ENCODE measurements around the gene DDX17. TPM values are rescaled to one million over a fixed set of nuclear protein-coding genes. Genes with fewer than 3 reads are reported as not detected.

The DDX17 gene
- total RNA-seq, 1 experiment from 2014 or later, result 399 TPM

DNA sequence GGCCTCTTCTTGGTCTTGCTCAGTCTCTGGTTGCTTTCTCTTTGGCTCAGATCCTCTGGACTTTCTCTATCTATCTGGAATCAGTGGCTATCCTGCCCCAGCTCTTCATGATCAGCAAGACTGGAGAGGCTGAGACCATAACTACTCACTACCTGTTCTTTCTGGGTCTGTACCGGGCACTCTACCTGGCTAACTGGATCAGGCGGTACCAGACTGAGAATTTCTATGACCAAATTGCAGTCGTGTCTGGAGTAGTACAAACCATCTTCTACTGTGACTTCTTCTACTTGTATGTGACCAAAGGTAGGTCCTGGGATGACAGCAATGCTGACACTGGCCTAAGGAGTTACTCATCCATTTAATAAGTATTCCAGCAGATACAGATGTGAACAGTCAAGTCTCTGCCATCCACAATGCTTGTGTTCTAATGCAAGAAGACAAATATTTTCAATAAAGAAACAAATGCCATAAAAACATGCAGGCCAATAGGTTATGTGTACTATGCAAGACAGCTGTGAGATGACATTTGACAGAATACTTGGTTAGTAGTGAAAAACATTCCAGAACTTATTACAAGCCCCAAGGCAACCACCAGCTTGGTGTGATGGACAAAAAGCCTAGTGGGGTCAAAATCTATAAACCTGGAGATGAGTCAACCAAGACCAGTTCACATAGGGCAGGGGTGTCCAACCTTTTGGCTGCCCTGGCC is 24.8 kb downstream of the DDX17 start:
- H3K27ac Mint-ChIP-seq, result peak overlapping the region; percentile 71
- no peaks in the 10 kb centered on the region for H3K27me3 Mint-ChIP-seq (ENCODE audit: low read depth)
- DNase-seq (ENCODE audit: low spot score) (no peak), ATAC-seq (no peak)
- no peaks in the 10 kb centered on the region for H3K9me3 Mint-ChIP-seq
- H3K4me3 Mint-ChIP-seq, result no peak overlapping the region
- ChIA-PET POLR2A (interaction anchor here (0.6 to 1.7 kb wide), 5 partner anchors 9 to 65 kb away, joined by 3 to 6 read pairs (median 3); no protein-coding TSS in a partner anchor), CTCF (interaction anchor here (1.1 kb wide), 1 partner anchor 46 kb away, joined by 4 read pairs; no protein-coding TSS in a partner anchor)
- 0 out of 2 replicates have a peak, but pooled peaks cover 4% of the 10 kb centered on the region for H3K4me1 Mint-ChIP-seq
- TF ChIP-seq ZNF532 (CRISPR knock-in tag; IDR thresholded peaks at IDR 0.05; ENCODE audit: borderline replicate concordance) (peak; percentile 78; the same call in 1 of the 2 replicates), TCF7 (CRISPR knock-in tag; IDR thresholded peaks at IDR 0.05; ENCODE audit: low read depth) (no peak)
- H3K36me3 Mint-ChIP-seq, result peaks cover 50% of the 10 kb centered on the region

DNA sequence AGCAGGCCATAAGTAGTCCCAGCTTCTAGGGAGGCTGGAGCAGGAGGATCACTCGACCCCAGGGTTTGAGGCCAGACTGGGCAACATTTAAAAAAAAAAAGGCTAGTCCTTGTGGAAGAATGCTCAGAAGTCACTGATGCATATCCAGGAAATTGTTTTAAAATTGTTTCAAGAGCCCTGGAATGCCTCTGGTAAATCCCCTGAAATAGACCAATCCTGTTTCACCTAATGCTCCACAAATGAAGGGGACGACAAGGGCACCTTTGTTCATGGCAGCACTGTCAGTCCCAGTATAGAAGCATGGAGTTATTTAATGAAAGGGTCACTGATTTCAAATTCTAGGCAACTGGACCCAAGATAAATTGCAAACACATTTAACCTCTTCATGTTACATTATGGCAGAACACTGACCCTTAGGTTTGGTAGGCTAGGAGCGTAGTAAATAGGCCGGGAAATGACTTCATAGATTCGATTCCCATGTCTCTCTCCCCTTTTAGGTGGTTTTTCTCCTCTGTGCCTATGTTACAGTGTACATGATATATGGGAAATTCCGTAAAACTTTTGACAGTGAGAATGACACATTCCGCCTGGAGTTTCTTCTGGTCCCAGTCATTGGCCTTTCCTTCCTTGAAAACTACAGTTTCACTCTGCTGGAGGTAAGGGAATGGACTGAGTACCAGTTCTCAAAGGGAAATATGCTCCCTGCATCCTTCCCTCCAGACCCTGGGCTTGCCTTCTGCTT is 26.8 kb downstream of the DDX17 start:
- Mint-ChIP-seq H3K27ac (peak overlapping the region; percentile 87), H3K4me3 (no peak overlapping the region), H3K9me3 (no peaks in the 10 kb centered on the region), H3K4me1 (no peaks in the 10 kb centered on the region), H3K27me3 (ENCODE audit: low read depth) (no peaks in the 10 kb centered on the region), H3K36me3 (peaks cover 31% of the 10 kb centered on the region)
- CTCF ChIA-PET, result interaction anchor here (1.0 to 1.1 kb wide), 2 partner anchors 16 to 91 kb away, joined by 3 read pairs; no protein-coding TSS in a partner anchor
- ATAC-seq, result no peak
- DNase-seq (ENCODE audit: low spot score), result no peak
- no peak for TF ChIP-seq RELA (CRISPR knock-in tag; IDR thresholded peaks at IDR 0.05; ENCODE audit: borderline replicate concordance)
- no peak for TF ChIP-seq NR1H2 (CRISPR knock-in tag; IDR thresholded peaks at IDR 0.05)
- TF ChIP-seq, protein P1, sequence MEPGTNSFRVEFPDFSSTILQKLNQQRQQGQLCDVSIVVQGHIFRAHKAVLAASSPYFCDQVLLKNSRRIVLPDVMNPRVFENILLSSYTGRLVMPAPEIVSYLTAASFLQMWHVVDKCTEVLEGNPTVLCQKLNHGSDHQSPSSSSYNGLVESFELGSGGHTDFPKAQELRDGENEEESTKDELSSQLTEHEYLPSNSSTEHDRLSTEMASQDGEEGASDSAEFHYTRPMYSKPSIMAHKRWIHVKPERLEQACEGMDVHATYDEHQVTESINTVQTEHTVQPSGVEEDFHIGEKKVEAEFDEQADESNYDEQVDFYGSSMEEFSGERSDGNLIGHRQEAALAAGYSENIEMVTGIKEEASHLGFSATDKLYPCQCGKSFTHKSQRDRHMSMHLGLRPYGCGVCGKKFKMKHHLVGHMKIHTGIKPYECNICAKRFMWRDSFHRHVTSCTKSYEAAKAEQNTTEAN (CRISPR knock-in tag; IDR thresholded peaks at IDR 0.05), result no peak
- TF ChIP-seq ATF3 (CRISPR knock-in tag; conservative IDR thresholded peaks at IDR 0.05), result no peak
- TF ChIP-seq, protein P2, sequence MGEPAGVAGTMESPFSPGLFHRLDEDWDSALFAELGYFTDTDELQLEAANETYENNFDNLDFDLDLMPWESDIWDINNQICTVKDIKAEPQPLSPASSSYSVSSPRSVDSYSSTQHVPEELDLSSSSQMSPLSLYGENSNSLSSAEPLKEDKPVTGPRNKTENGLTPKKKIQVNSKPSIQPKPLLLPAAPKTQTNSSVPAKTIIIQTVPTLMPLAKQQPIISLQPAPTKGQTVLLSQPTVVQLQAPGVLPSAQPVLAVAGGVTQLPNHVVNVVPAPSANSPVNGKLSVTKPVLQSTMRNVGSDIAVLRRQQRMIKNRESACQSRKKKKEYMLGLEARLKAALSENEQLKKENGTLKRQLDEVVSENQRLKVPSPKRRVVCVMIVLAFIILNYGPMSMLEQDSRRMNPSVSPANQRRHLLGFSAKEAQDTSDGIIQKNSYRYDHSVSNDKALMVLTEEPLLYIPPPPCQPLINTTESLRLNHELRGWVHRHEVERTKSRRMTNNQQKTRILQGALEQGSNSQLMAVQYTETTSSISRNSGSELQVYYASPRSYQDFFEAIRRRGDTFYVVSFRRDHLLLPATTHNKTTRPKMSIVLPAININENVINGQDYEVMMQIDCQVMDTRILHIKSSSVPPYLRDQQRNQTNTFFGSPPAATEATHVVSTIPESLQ (CRISPR knock-in tag; IDR thresholded peaks at IDR 0.05), result no peak
- TF ChIP-seq SOX15 (CRISPR knock-in tag; IDR thresholded peaks at IDR 0.05), result no peak
- no peak for TF ChIP-seq SMAD3 (CRISPR knock-in tag; IDR thresholded peaks at IDR 0.05; ENCODE audit: borderline replicate concordance)
- TF ChIP-seq ZNF138 (CRISPR knock-in tag; conservative IDR thresholded peaks at IDR 0.05), result no peak
- TF ChIP-seq TP53 (CRISPR knock-in tag; IDR thresholded peaks at IDR 0.05), result no peak
- TF ChIP-seq ELF4 (CRISPR knock-in tag; IDR thresholded peaks at IDR 0.05; ENCODE audit: low read depth), result no peak
- no peak for TF ChIP-seq KAT7 (CRISPR knock-in tag; IDR thresholded peaks at IDR 0.05; ENCODE audit: borderline replicate concordance)
- no peak for TF ChIP-seq ETV6 (CRISPR knock-in tag; IDR thresholded peaks at IDR 0.05)
- TF ChIP-seq, protein P3, sequence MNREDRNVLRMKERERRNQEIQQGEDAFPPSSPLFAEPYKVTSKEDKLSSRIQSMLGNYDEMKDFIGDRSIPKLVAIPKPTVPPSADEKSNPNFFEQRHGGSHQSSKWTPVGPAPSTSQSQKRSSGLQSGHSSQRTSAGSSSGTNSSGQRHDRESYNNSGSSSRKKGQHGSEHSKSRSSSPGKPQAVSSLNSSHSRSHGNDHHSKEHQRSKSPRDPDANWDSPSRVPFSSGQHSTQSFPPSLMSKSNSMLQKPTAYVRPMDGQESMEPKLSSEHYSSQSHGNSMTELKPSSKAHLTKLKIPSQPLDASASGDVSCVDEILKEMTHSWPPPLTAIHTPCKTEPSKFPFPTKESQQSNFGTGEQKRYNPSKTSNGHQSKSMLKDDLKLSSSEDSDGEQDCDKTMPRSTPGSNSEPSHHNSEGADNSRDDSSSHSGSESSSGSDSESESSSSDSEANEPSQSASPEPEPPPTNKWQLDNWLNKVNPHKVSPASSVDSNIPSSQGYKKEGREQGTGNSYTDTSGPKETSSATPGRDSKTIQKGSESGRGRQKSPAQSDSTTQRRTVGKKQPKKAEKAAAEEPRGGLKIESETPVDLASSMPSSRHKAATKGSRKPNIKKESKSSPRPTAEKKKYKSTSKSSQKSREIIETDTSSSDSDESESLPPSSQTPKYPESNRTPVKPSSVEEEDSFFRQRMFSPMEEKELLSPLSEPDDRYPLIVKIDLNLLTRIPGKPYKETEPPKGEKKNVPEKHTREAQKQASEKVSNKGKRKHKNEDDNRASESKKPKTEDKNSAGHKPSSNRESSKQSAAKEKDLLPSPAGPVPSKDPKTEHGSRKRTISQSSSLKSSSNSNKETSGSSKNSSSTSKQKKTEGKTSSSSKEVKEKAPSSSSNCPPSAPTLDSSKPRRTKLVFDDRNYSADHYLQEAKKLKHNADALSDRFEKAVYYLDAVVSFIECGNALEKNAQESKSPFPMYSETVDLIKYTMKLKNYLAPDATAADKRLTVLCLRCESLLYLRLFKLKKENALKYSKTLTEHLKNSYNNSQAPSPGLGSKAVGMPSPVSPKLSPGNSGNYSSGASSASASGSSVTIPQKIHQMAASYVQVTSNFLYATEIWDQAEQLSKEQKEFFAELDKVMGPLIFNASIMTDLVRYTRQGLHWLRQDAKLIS (CRISPR knock-in tag; IDR thresholded peaks at IDR 0.05; ENCODE audit: borderline replicate concordance), result no peak
- POLR2A ChIA-PET, result interaction anchor here (0.5 kb wide), 2 partner anchors 18 to 868 kb away, joined by 3 to 7 read pairs; no protein-coding TSS in a partner anchor

All from WTC11 (cell line).